ENCODE measurements around the gene STRA8.

STRA8 gene

DNA sequence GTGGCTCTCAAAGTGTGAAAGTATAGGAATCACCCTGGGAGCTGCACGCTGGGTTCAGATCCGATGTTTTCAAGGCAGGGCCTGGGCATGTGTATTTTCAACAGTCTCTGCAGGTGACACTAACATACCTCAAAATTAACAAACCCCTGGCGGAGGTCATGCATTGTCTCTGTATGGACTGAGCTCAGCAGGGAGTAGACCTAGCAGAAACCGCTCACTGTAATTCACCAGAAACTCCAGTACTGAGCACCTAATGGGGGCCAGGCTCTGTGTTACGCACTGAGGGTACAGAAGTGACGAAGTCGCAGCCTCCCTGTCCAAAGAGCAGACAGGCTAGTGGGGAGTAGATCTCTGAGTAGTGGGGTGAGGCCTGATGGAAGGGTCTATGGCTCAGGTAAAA, 5.6 kb downstream of the STRA8 start:
- no peak for DNase-seq

DNA sequence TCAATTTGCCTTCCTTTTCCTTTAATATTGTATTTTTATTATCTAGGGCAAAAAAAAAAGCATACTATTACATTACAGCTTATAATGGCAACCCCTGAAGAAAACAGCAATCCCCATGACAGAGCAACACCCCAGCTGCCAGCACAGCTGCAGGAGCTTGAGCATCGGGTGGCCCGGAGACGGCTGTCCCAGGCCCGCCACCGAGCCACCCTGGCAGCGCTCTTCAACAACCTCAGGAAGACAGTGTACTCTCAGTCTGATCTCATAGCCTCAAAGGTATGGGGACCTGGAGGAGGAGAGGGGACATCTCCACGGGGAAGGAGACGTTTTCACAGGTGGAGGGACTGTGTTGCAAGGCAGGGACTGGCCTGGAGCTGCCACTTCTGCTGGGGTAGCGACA, 6.8 kb downstream of the STRA8 start:
- DNase-seq = no peak

DNA sequence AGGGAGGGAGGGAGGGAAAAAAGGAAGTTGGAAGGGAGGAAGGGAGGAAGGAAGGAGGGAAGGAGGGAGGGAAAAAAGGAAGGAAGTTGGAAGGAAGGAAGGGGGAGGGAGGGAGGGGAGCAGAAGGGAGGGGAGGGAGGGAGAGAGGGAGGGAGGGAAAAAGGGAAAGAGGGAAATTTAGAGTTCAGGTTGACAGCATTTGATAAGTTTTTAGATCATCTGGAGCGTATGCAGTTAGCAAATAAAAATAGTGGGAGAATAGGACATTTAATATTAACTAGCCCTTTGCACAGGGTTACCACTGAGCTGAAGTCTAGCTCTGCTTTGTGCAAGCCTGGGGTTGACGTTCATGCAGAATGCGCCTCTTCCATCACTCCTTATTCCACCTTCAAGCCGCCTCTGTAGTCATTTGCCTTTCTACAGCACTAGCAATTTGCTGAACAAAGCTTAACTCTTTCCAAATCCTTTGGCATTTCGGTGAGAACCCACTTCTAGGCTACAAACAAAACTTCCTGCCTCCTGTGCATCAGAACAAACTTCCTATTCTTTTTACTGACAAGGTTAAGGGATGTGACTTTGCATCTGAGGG, 8.6 kb downstream of the STRA8 start:
- no peak for DNase-seq

DNA sequence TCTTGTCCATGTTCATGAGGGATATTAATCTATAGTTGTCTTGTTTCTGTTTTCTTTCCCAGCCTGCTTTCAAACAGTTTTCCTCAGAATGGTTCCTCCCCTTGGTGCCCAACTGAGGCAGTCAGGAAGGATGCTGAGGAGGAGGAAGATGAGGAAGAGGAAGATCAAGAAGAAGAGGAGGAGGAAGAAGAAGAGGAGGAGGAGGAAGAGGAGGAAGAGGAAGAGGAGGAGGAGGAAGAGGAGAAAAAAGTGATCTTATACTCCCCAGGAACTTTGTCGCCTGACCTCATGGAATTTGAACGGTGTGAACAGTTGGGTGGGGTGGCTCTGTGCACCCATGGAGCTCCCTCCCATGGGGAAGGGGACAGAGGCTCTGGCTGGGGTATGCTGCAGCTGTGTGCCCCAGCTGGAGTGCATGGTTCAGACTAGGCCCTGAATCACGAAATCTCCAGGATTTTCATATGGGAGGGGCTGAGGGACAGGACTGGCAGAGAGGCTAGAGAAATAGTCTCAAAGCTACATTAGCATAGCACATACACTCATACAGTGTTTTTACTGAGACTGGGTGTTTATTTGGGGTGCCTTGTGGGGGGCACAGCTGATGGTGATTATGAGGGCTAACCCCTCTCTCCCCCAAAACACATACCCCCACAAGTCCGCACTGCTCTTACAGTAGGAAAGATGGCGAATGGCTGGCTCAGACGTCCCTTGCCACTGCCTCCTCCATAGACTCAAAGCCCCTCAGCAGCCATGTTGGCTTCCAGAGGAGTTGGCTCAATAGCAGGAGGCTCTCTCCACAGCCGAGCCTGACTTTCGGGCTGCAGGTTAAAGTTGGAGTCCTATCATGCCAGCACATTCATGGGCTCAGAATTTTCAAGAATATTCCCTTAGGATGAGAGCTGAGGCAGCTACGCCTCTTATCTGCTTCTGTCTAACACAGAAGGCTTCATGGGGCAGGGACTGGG, 11.9 kb downstream of the STRA8 start:
- DNase-seq = no peak

DNA sequence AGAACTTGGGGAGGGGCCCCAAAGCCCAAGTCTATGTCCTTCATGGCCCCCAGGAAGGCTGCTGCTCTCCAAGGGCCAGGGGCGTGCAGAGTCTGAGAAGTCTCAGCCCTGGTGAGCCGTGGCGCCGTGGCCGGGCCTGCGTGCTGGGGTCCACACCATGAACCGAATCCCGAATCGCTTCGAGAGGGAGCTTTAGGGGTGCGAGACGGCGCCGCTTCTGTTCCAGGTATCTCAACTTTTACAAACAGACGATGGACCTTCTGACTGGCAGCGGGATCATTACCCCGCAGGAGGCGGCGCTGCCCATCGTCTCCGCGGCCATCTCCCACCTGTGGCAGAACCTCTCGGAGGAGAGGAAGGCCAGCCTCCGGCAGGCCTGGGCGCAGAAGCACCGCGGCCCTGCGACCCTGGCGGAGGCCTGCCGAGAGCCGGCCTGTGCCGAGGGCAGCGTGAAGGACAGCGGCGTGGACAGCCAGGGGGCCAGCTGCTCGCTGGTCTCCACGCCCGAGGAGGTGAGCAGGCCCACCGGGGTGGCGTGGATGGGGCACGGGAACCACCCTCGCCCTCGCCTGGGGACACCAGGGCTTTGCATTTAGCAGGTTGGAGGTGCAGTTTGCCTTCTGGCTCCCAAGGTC, 12.7 kb downstream of the STRA8 start:
- DNase-seq = no peak

DNA sequence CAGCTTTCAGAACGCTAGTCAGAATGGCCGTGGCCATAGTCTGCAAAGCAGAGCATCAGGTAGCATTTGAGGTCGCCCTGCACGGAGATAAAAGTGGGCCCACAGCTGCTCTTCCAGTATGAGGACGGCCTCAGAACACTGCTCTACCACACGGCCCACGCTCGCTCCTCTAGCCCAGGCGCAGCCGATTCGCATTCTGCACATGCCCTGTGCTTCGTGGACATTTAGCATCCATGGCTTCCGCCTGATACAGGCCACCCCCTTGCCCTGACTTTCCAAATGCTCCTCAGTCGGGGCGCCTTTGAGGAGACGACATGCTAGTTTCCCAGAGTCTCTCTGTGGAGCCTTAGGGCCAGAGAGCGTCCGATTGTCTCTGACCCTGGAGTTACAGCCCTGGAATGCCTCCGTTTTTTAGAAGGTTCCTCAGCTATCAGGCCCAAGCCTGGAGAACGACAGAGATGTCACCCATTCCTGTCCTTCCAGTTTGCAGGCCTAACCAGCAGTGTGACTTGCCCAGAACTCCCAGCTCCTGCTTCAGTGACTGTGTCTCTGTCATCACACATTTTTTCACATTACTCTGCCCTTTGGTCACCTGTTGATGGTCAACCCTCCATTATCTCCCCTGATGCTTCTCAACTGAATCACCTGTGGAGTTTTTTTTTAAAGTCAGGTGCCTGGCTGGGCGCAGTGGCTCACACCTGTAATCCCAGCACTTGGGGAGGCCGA, 14.3 kb downstream of the STRA8 start:
- no peak for DNase-seq

DNA sequence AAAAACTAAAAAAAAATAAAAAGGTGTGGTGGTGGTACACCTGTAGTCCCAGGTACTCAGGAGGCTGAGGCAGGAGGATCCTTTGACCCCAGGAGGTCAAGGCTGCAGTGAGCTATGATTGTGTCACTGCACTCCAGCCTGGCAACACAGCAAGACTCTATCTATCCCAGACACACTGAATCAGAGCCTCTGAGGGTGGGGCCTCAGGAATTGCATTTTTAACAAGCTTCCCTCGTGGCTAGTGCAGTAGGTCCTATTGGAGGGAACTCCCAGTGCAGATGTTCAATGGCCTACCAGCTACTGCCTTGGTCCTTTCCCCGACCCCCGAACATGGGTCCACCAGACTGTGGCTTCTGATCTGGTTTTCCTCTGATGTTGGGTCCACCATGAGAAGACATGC, 14.9 kb downstream of the STRA8 start:
- DNase-seq = peak; percentile 24

DNA sequence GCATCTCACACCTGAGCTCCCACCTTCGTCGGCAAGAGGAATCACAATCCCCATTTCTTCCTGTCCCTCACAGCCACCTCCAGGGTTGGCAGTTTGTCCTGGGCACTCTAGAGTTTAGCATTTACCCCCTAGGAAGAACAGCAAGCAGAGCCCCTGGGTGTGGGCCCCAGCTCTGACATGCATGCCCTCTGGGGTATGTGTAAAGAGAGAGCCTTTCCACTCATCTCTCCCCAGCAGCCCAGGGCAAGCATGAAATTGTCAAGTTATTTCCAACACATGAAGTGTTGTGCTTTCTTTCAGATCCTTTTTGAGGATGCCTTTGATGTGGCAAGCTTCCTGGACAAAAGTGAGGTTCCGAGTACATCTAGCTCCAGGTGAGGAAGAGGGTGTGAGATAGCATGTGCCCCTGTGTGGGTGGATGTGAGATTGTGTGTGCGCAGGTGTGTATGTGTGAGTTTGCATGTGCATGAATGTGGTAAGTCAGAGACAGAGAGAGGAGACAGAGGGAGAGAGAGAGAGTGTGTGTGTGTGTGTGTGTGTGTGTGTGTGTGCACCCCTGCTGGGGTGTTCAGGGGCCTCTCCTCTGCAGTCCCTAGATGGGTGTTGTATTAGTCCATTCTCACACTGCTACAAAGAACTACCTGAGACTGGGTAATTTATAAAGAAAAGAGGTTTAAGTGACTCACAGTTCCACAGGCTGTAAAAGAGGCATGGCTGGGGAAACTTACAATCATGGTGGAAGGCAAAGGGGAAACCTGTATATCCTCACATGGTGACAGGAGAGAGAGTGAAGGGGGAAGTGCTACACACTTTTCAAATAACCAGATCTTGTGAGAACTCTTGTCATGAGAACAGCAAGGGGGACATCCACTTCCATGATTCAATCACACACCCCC, 18.1 kb downstream of the STRA8 start:
- peak; percentile 25 for DNase-seq

DNA sequence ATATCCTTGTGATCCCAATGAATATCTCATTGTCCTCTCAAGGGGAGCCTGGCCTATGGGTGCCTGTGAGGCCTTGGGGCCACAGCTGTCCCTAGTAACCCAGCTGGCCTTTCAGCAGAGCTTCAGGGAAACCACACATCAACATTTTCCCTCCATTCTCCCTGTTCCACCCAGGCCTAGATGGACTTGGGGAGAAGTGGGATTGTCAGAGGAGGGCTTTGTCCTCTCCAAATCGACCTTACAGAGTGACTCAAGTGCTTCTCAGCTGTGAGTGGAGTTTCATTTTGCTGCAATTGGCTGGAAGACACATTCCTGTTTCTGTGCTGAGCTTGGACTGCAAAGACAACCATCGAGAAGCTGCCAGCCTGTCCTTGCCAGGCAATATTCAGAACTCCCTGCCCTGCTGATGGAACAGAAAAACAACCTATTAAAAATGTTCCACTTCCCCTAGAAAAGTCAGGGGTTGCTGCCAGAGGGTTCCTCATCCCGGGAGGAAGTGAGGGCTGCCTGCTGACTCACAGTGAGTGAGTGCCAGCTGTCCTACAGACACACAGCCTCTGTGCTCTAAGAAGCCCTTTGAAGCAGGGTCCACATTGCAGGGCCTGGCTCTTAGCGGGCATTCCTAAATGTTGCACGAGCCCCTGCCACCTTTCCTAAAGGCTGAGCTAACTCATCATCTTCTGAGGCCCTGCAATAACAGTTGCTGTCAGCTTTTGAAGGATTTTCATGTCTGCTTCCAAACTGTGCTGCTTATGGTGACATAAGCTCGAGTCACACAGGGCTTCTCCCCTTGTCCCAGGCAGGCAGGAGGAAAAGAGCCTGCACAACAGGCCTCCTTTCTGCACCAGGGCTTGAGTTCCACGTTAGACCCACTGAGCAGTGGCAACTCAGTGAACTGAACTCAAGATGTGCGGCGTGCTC, 20.5 kb downstream of the STRA8 start:
- DNase-seq = no peak

DNA sequence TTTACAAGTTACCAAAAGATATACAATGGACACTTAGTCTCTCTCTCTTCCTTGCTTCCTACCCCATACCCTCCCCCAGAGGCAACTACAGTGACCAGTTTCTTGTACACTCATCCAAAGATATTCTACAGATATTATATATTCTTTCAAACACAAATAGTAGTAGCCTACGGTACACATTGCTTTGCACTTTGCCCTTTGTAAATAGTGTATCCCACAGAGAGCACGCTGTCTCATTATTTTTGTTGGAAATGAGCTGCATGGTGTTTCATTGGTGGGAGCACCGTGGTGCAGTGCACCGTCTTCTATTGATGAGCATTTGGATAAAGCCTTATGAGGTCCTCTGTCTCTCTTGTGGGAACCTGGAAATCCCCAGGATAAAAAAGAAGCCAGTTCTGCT, 24.2 kb downstream of the STRA8 start:
- DNase-seq = no peak

DNA sequence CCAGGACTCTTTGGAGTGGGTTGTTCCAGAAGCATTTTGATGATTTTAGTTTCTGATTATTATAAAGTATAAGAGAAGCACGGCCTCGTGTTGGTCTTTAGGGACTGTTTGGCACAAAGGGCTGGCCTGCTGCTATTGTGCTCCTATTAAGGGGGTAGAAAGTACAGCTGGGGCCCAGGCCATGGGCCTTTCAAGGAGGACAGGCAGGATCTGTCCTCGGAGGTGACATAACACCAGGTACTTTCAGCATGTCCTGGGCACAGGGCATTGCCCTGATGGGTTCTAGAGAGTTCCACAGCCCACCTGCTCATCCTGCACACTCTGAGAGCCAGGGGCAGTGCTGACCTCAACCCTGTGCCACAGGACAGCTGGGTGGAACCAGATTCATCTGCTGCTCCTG, 24.9 kb downstream of the STRA8 start:
- DNase-seq = peak; percentile 47

DNA sequence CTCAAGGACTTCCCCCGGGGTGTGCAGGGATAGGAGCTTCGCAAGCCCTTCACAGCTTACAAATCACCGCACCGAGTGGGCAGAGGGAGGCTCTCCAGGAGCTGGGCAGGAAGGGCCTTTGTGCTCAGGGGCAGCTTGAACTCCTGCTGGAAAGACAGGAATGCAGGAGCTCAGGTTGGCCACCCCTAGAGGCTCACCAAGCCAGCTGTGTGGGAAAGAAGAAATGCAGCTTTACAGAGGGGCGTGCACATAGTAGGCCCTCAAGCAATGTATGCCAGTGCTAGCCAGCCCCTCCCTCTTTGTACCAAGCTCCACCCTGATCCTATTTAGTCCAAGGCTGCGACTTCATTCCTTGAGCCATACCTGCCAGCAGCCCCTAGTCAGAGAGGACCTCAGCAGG, 26.1 kb downstream of the STRA8 start:
- no peak for DNase-seq

DNA sequence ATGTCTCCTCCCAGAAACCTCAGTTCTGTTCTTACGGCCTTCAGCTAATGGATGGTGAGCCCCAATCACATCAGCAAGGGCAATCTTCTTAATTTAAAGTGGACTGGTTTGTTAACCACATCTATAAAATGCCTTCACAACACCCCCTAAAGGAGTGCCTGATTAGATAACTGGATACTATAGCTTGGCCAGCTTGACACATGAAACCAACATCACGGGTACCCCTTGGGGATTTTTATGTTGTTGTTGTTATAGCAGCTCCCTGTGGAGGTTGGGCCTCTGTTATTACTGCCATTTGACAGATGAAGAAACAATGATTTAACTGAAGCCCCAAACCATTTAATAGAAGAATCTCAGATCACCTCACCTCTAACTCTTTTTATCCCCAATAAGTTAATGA, 26.8 kb downstream of the STRA8 start:
- no peak for DNase-seq

DNA sequence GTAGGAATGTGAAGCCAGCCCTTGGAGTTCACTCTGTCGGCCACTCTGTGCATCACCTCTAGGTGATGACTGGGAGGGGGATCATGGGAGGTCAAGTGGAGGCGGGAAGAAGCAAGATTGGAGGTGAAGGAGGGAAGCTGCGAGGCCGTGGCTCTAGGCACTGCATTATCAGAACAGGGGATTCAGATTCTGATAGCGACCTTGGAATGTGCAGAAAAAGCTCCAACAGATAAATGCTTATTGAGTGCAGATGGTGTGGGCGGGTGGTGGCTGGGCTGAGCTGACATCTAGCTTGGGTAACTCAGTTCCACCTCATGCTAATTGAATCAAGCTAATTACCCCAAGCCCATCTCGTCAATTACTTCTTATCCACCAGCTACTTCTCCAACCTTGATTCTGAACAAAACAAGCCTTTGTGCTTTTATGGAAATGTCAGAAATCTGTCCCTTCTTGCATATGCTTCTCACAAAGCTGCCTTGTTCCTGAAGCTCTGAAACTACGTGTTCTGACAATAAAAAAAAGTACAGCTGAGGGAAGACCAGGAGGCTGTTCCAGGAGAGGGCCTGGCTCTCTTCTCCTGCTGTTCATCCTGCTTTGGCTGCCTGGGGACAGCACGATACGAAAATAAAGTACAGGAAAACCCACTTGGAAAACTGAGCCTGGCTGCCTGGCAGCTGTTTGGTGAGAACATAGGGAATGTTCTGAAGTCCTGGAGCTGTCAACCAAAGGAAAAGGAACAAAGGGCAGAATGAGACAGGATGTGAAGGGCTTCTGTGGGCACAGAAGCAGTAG, 27.5 kb downstream of the STRA8 start:
- peak; percentile 13 for DNase-seq

DNA sequence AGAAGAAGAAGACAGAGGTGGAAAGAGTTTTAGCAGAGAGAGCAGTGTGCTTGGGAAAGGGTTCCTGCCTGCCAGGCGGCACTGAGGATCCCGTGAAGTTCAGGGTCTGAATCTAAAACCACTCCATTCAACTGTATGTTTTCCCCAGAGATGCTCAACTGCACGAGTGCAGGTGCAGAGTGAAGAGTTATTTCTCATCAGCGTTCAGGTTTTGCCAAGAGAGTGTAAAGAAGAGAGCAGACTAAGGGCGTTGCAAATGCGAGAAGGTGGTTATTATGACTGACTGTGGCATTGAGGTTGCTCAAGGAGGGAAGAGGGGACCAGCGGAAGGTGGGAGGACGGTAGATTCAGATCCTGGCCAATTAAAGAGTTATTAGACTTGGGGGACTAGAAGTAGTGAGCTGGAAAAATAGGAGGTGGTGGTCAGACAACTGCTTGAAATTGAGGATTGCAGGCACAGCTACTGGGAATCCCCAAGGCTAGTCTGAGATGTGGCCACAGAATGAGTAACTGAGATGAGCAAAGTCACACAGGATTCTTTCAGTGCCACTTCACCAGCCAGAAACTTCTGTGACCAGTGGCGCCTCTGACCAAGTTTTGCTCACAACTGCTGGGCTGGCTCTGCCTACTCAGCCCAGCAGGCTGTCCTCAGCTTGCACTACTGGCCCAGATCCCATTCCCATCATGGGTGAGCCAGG, 29.1 kb downstream of the STRA8 start:
- no peak for DNase-seq

DNA sequence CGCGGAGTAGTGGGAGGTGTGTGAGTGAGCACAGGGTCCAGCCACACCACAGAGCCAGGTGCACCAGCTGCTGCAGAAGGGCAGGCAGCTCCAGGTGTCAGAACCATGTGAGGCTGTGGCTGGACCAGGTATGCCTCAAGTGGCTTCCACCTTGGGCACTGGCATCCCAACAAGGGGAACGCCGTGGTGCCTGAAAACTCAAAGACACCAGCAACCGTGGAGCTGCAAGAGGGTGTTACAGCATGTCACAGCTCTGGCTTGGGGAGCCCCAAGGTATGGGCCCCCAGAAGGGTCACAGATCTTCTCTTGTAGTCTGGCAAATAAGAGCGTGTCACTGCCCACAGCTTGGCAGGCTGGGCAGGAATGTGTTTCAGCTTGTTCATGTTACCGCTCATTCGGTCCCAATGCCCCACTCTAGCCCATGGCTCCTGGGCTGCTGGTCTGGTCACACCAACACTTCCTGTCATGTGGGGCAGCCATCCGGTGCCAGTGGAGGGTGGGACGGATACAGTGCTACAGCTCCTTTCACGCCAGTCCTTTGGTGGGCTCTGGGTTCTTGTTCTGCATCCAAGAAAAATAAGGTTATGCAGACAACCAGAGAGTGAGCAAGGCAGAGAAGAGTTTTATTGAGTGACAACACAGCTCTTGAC, 29.8 kb downstream of the STRA8 start:
- peak; percentile 53 for DNase-seq

DNA sequence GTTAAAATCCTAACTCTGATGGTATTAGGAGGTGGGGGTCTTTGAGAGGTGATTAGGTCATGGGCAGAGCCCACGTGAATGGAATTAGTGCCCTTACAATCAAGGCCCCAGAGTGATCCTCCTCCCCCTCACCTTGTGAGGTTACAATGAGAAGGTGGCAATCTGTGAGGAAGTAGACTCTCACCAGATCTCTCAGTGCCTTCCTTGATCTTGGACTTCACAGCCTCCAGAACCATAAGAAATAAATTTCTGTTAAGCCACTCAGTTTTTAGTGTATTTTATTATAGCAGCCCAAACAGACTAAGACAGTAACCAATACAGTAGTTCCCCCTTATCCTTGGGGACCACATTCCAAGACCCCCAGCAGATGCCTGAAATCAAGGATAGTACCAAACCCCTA, 32.0 kb downstream of the STRA8 start:
- DNase-seq = peak; percentile 4

DNA sequence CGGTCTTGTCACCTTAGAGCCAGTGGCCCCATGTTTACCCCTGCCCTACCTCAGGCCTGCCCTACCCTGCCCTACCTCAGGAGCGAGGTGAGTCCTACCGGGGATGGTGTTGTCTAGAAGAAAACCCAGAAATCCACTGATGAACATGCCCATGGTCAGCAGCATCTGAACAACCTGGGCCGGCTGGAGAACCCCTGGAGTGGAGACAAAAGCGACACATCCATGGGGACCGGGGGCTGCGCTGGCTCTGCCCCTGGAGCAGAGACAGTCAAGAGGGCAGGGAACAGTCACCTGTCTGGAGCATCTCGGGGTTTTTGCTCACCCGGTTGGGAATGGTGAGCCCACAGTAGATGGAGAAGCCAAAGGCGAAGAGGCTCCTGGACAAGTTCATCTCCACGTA, 36.3 kb downstream of the STRA8 start:
- DNase-seq = no peak

All from activated effector memory CD4-positive, alpha-beta T cell treated with anti-CD3 and anti-CD28 coated beads, Interleukin-2, amount 50 U/mL, for 16 hours (primary cell).